AG10803 (cell line): ENCODE measurements around the gene CAPZA1.

Source experiments
- DNase-seq: peaks from one replicate; pipeline ENCODE4 v3.0.0; 2010; ENCODE audit warnings: low read depth
- H3K4me3 ChIP-seq: 2 replicates; pipeline ENCODE4 v1.5.1; 2011; ENCODE audit warnings: mild to moderate bottlenecking, low read length, control low read depth
- CTCF ChIP-seq: conservative IDR thresholded peaks from 2 replicates; pipeline ENCODE4 v1.5.1; 2011; ENCODE audit warnings: mild to moderate bottlenecking, low read length, control low read depth, inconsistent platforms

Gene CAPZA1

GRCh38 chr1:112677501-112677900 is 57.9 kb downstream of the CAPZA1 start:
- DNase-seq: no peak
- TF ChIP-seq CTCF: no peak
- H3K4me3 ChIP-seq: no peak overlapping the region

- no peak overlapping the region for H3K4me3 ChIP-seq
Observed at GRCh38 chr1:112678605-112679004, 59.0 kb downstream of the CAPZA1 start.

GRCh38 chr1:112685913-112686312 is 66.3 kb downstream of the CAPZA1 start:
- no peak for TF ChIP-seq CTCF
- H3K4me3 ChIP-seq: no peak overlapping the region
- DNase-seq: no peak

More at GRCh38 chr1:112678605-112679004, 59.0 kb downstream of the CAPZA1 start:
- TF ChIP-seq CTCF: no peak
- DNase-seq: no peak

- TF ChIP-seq CTCF: no peak
- H3K4me3 ChIP-seq: no peak overlapping the region
- DNase-seq: peak; percentile 22
Observed at GRCh38 chr1:112686417-112686816, 66.8 kb downstream of the CAPZA1 start.

GRCh38 chr1:112686835-112687234 is 67.2 kb downstream of the CAPZA1 start:
- no peak for TF ChIP-seq CTCF
- DNase-seq: no peak
- no peak overlapping the region for H3K4me3 ChIP-seq

- no peak for TF ChIP-seq CTCF
- DNase-seq: no peak
- H3K4me3 ChIP-seq: no peak overlapping the region
Observed at GRCh38 chr1:112687361-112687760, 67.7 kb downstream of the CAPZA1 start.

- H3K4me3 ChIP-seq: no peak overlapping the region
- no peak for TF ChIP-seq CTCF
- DNase-seq: no peak
Observed at GRCh38 chr1:112687785-112688496, 68.3 kb downstream of the CAPZA1 start.
